SHP77 (cell line): Measurements from ENCODE around the gene MIA.
"Not testable (repeated sequence)": the region's sequence is repeated elsewhere in the genome, so short reads cannot be mapped to it uniquely, and the experiment has no call there.

ENCODE experiments used
- DNase-seq, 2 experiments: peaks; one replicate each; lab custom pipeline; 2025; lab: John Stamatoyannopoulos, UW

Gene MIA

GRCh38 chr19:40774916-40775631 lies at the start of gene MIA:
TSS of gene MIA (plus strand) at chr19:40775521. CDS start at chr19:40775543, 22 bp downstream.
- no peak for DNase-seq

GRCh38 chr19:40726279-40726678 lies 49.0 kb upstream of the MIA start:
- DNase-seq, result no peak

GRCh38 chr19:40730065-40730464 lies 45.3 kb upstream of the MIA start:
- DNase-seq, result not testable (repeated sequence)

- not testable (repeated sequence) for DNase-seq
Measured at GRCh38 chr19:40732304-40732703, 43.0 kb upstream of the MIA start.

- DNase-seq, result no peak
Measured at GRCh38 chr19:40733149-40733548, 42.2 kb upstream of the MIA start.

- DNase-seq, result no peak
Measured at GRCh38 chr19:40735013-40735771, 40.1 kb upstream of the MIA start.

- no peak for DNase-seq
Measured at GRCh38 chr19:40736661-40737060, 38.7 kb upstream of the MIA start.

GRCh38 chr19:40737102-40737644 lies 38.1 kb upstream of the MIA start:
- no peak for DNase-seq

GRCh38 chr19:40739030-40739839 lies 36.1 kb upstream of the MIA start:
- DNase-seq, result no peak

- no peak for DNase-seq
Measured at GRCh38 chr19:40739871-40740703, 35.2 kb upstream of the MIA start.

- DNase-seq, result no peak
Measured at GRCh38 chr19:40740747-40741146, 34.6 kb upstream of the MIA start.

GRCh38 chr19:40741527-40742390 lies 33.6 kb upstream of the MIA start:
- DNase-seq, result no peak

- DNase-seq, result no peak
Measured at GRCh38 chr19:40742477-40742876, 32.8 kb upstream of the MIA start.

- no peak for DNase-seq
Measured at GRCh38 chr19:40742886-40743285, 32.4 kb upstream of the MIA start.

GRCh38 chr19:40743926-40744325 lies 31.4 kb upstream of the MIA start:
- no peak for DNase-seq

GRCh38 chr19:40744554-40745401 lies 30.5 kb upstream of the MIA start:
- DNase-seq, result no peak

GRCh38 chr19:40745402-40745780 lies 29.9 kb upstream of the MIA start:
- no peak for DNase-seq

GRCh38 chr19:40747536-40747935 lies 27.8 kb upstream of the MIA start:
- no peak for DNase-seq

GRCh38 chr19:40750058-40750873 lies 25.1 kb upstream of the MIA start, which contains the start of gene ACTMAP:
TSS of gene ACTMAP (minus strand) at chr19:40750477. CDS start at chr19:40749803, 674 bp downstream.
- DNase-seq, result peak; percentile 100
